ENCODE results near the gene H2AZ2.
"Not testable (repeated sequence)": the region's sequence is repeated elsewhere in the genome, so short reads cannot be mapped to it uniquely, and the experiment has no call there.

H2AZ2 gene

GRCh38 chr7:44870336-44870735 is 22.4 kb upstream of the H2AZ2 start:
- DNase-seq = not testable (repeated sequence)

GRCh38 chr7:44867073-44867995 is 19.4 kb upstream of the H2AZ2 start:
- no peak for DNase-seq

DNA sequence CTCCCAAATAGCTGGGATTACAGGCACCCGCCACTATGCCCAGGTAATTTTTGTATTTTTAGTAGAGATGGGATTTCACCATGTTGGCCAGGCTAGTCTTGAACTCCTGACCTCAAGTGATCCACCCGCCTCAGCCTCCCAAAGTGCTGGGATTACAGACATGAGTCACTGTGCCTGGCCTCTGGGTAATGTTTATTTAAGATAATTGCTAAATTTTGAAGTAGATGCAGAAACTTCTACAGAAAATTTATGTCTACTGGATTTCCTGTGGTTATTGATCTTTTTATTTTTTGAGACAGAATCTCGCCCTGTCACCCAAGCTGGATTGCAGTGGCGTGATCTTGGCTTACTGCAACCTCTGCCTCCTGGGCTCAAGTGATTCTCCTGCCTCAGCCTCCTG is 14.1 kb upstream of the H2AZ2 start:
- not testable (repeated sequence) for DNase-seq

GRCh38 chr7:44858161-44858560 is 10.3 kb upstream of the H2AZ2 start:
- DNase-seq = no peak

- no peak for DNase-seq
These were observed 6.9 kb upstream of the H2AZ2 start for GRCh38 chr7:44854644-44855364.

DNA sequence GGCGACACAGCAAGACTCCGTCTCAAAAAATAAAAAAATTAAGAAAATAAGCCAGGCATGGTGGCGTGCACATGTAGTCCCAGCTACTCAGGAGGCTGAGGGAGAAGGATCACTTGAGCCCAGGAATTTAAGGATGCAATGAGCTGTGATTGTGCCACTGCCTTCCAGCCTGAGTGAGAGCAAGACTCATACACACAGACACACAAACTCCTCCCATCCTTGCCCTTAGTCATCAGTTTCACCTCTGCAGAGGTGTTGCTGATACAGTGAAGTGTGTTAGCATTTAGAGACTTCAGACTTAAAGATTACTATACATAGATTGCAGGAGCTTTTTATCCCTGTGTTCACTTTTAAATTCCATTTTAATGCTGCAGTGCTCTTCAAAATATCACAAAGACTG is 5.5 kb upstream of the H2AZ2 start:
- no peak for DNase-seq

- DNase-seq = no peak
These were observed 4.7 kb upstream of the H2AZ2 start for GRCh38 chr7:44852590-44852989.

- no peak for DNase-seq
These were observed 2.1 kb upstream of the H2AZ2 start for GRCh38 chr7:44849885-44850544.

DNA sequence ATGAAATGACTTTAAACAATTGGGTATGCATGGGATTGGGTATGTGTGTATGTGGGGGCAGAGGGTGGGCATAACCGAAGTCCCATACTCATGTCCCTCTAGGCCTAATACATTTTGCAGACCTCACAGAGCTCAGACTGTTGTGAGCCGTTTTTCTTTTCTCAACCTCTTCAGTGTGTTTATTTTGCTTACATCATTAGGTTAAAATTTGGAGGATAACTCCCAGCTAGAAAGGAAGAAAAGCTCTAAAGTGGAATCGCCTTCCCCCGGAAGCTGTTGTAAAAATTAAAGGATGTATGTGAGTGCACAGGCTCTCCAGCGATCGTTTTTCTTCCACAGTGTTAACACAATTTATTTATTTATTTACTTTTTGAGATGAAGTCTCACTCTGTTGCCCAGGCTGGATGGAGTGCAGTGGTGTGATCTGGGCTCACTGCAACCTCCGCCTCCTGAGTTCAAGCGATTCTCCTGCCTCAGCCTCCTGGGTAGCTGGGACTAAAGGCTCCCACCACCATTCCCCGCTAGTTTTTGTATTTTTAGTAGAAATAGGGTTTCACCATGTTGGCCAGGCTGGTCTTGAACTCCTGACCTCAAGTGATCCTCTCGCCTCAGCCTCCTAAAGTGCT is 1.5 kb upstream of the H2AZ2 start:
- DNase-seq = no peak

DNA sequence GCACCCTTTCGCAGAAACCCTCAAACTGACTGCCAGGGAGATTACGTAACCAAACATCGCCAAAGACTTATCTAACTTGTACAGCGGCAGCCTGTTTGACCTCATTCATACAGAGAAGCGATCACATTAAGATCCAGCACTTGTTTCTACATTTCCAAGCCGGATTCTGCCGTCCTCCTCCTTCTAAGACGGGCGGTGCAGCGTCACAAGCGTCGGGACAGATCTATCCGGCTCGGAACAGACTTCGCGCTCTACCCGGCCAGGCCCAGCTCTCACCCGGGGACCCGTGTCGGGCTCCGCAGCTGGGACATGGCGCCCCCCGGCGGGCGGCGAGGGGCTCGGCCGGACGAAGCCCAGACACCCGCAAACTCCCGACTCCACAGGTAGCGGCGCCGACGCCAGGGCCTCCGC is 373 bp downstream of the H2AZ2 start:
- DNase-seq = peak; percentile 77 to 81

GRCh38 chr7:44846816-44847508 is 925 bp downstream of the H2AZ2 start:
- no peak for DNase-seq

DNA sequence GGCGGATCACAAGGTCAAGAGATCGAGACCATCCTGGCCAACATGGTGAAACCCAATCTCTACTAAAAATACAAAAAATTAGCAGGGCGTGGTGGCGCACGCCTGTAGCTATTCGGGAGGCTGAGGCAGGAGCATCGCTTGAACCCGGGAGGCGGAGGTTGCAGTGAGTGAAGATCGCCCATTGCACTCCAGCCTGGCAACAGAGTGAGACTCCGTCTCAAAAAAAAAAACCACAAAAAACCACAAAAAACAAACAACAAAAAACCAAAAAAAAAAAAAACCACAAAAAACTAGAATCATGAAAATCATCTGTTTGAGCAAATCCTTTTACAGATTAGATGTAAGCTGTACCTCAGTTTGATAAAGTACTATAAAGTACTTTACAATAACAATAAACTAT is 1.5 kb downstream of the H2AZ2 start:
- DNase-seq = not testable (repeated sequence)

GRCh38 chr7:44845451-44845850 is 2.4 kb downstream of the H2AZ2 start:
- no peak for DNase-seq

GRCh38 chr7:44843440-44843839 is 4.4 kb downstream of the H2AZ2 start:
- not testable (repeated sequence) for DNase-seq

- DNase-seq = not testable (repeated sequence)
These were observed 5.2 kb downstream of the H2AZ2 start for GRCh38 chr7:44842675-44843074.

- DNase-seq = no peak
These were observed 9.1 kb downstream of the H2AZ2 start for GRCh38 chr7:44838751-44839150.

DNA sequence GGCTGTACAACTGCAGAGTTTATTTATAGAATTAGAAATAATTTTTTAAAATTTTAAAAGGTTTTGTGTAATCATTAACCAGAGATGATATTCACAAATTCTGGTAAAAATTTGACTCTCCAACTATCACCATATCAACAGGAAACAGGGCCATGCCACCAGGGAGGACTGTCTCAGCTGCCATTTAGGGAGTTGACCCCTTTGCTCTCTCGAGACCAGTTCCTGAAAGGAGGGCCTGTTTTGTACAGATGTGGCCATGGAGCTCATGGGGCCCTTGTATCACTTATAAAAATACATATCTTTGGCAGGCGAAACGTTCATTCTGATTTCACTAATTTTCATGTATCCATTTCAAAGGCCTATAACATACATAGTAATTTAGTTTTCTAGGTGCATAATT is 20.3 kb downstream of the H2AZ2 start:
- no peak for DNase-seq

- no peak for DNase-seq
These were observed 22.9 kb downstream of the H2AZ2 start for GRCh38 chr7:44824894-44825526.

DNA sequence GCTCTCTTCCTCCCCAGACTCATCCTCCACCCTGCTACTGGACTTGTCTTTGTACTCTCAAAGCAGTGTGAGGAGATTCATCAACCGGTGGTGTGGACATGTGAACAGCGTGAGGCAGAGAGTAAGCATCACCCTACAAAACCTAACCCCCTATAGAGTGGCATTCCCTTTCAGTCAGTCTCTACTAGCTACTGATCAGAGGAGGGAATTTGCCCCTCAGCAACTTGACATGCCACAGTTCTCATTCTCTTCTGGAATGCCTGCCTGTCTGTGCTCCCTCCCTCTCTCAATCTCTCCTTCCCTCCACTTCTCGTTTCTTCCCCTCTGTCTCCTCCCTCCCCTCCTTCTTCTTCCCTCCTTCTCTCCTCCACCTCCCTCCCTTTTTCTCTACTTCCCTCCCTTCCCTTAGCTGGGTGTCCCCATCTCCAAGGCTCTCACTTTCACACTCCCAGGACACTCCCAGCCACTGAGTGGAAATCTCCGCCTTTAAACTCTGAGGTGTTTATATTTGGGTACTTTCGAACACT is 24.6 kb downstream of the H2AZ2 start:
- no peak for DNase-seq

DNA sequence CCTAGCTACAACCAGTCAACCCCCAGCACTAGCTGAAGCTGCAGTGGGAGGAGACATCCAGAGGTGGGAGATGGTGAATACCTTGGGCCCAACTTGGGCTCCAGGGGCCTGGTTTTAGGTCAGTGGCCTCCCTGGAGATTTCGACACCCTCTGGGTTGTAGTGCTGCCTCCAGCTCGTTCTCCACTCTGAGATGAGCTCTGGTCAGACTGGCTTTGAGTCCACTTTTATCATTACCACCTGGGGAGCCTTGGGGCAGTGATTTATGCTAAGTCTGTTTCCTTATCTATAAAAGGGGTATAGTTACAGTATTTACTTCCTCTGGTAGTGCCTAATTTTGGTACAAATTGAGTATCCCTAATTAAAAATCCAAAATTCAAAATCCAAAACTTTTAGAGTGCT is 28.6 kb downstream of the H2AZ2 start:
- DNase-seq = no peak

DNA sequence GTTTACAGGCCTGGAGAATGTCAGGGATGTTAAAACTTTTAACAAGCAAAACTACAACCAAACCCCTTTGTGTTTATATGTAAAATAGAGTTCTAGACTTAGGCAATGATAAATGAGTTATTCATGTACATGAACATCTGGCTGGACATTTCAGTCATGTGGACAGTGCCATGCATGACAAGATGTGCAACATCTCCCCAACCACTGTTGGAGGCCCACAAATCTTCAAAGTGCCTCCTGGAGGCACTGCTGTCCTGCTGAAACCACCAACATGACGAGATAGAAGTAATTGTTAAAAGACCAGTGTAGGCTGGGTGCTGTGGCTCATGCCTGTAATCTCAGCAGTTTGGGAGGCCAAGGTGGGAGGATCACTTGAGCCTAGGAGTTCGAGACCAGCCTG is 33.0 kb downstream of the H2AZ2 start:
- no peak for DNase-seq

- DNase-seq = no peak
These were observed 36.3 kb downstream of the H2AZ2 start for GRCh38 chr7:44811571-44811970.

All from activated CD4-positive, alpha-beta T cell treated with anti-CD3 and anti-CD28 coated beads, Interleukin-2, amount 50 U/mL, for 4 hours (primary cell).